OCI-LY7 (cell line): Measurements from ENCODE around the gene SLC9A9. TPM values are rescaled to one million over a fixed set of nuclear protein-coding genes. Genes with fewer than 3 reads are reported as not detected.

Experiments used
- BruUV-seq: library from RNA; stranded (reverse); fragments of 400-500 nt; replicated peaks from 2 replicates; lab custom pipeline; 2021; lab: Mats Ljungman, UMichigan
- CTCF ChIA-PET: fragments of 300-600 bp; sonication (Branson Sonifier 250); formaldehyde crosslinking; loops from one replicate; lab custom pipeline; 2022; ENCODE audit warnings: antibody characterized with exemption; ENCODE audit not compliant: unreplicated experiment; lab: Charles Lee
- POLR2A ChIA-PET: fragments of 300-600 bp; sonication (Branson Sonifier 250); formaldehyde crosslinking; loops from one replicate; lab custom pipeline; 2022; ENCODE audit warnings: antibody characterized with exemption; lab: Charles Lee
- DNase-seq: peaks from one replicate; pipeline ENCODE4 v3.0.0-alpha.2; 2015; ENCODE audit warnings: low spot score
- H2AFZ ChIP-seq: fragments of 200-600 bp; sonication (generic), shearing (Covaris generic); 2 replicates; pipeline ENCODE4 v1.6.1; 2014; ENCODE audit warnings: mild to moderate bottlenecking, antibody characterized with exemption, low read length, moderate library complexity
- H3K27ac ChIP-seq: fragments of 200-600 bp; sonication (generic); 2 replicates; pipeline ENCODE4 v1.5.1; 2014; ENCODE audit warnings: mixed run types, low read depth, mild to moderate bottlenecking, moderate library complexity, low read length, inconsistent platforms; ENCODE audit not compliant: poor library complexity, severe bottlenecking
- H3K36me3 ChIP-seq: fragments of 200-600 bp; sonication (generic); 2 replicates; pipeline ENCODE4 v1.6.1; 2014; ENCODE audit warnings: mild to moderate bottlenecking, antibody characterized with exemption, low read length, moderate library complexity, mixed read lengths; ENCODE audit not compliant: insufficient read depth
- H3K4me1 ChIP-seq: fragments of 200-600 bp; sonication (generic); 2 replicates; pipeline ENCODE4 v1.5.1; 2014; ENCODE audit warnings: mild to moderate bottlenecking, low read length; ENCODE audit not compliant: insufficient read depth, poor library complexity, severe bottlenecking
- H3K4me2 ChIP-seq: fragments of 200-600 bp; sonication (generic); 2 replicates; pipeline ENCODE4 v1.6.1; 2014; ENCODE audit warnings: mild to moderate bottlenecking, low read length
- H3K4me3 ChIP-seq: fragments of 200-600 bp; sonication (generic); 2 replicates; pipeline ENCODE4 v1.5.1; 2014; ENCODE audit warnings: mild to moderate bottlenecking, low read depth, low read length; ENCODE audit not compliant: poor library complexity, severe bottlenecking
- H3K79me2 ChIP-seq: fragments of 200-600 bp; sonication (generic); 2 replicates; pipeline ENCODE4 v1.6.1; 2016; ENCODE audit warnings: low read depth, mild to moderate bottlenecking, low read length, moderate library complexity, mixed read lengths; ENCODE audit not compliant: insufficient read depth
- H3K9me2 ChIP-seq: fragments of 200-600 bp; sonication (generic); 2 replicates; pipeline ENCODE4 v1.6.1; 2016; ENCODE audit warnings: mild to moderate bottlenecking, low read length, mixed read lengths; ENCODE audit not compliant: insufficient read depth
- H3K9me3 ChIP-seq: fragments of 200-600 bp; sonication (generic); 2 replicates; pipeline ENCODE4 v1.6.1; 2014; ENCODE audit warnings: mild to moderate bottlenecking, mixed run types, low read length, mixed read lengths
- H4K20me1 ChIP-seq: fragments of 200-600 bp; sonication (generic); 2 replicates; pipeline ENCODE4 v1.6.1; 2014; ENCODE audit warnings: mild to moderate bottlenecking, antibody characterized with exemption, low read length, moderate library complexity, mixed read lengths; ENCODE audit not compliant: insufficient read depth
- EZH2phosphoT487 ChIP-seq: fragments of 200-600 bp; sonication (generic); IDR thresholded peaks from 2 replicates; pipeline ENCODE4 v1.6.1; 2018; ENCODE audit warnings: low read depth, borderline replicate concordance, mild to moderate bottlenecking, mixed run types, antibody characterized with exemption, low read length, moderate library complexity, mixed read lengths
- intact Hi-C: fragments of 100-400 bp; cut with micrococcal nuclease; formaldehyde crosslinking; loops from one replicate; pipeline ENCODE4 v1.10.0; 2022; ENCODE audit not compliant: unreplicated experiment
- total RNA-seq, 2 experiments: library from RNA; depleted of rRNA in 1 of 2; stranded (reverse); fragments of >200 nt in 1 of 2; shearing (Covaris generic) in 1 of 2; gene quantifications; 2 replicates each; pipeline ENCODE4 v1.2.3, GENCODE V29; 2014 to 2022
- TF ChIP-seq, protein P1 (sequence below): fragments of 200-600 bp; sonication (generic); conservative IDR thresholded peaks from 2 replicates; pipeline ENCODE4 v1.5.1; 2014; ENCODE audit warnings: mild to moderate bottlenecking, antibody characterized with exemption, low read length, moderate library complexity, mixed read lengths

SLC9A9 gene
- total RNA-seq, 2 experiments from 2014 or later: 9.3 to 14.8 TPM

DNA sequence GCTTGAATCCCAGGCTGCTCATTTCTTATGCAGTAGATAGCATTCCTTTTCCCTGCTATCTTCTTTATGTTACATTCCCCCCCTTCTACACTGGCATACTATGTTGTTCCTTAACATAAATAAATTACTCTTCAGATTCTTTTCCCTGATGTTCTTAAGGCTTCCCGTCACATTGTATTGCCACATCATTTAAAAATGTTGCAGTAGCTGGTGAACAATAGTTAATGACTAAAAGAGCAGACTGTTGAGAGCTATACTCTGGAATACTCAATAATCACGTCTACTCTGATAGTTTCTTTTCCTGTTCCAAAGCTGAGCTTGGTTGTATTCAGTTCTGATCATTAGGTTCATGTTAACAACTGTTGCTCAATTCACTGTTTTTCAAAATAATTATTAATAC is 508.8 kb downstream of the SLC9A9 start:
- Histone ChIP-seq H3K4me3 (no peak overlapping the region), H3K4me2 (no peak overlapping the region), H3K27ac (no peak overlapping the region), H3K4me1 (no peaks in the 10 kb centered on the region), H2AFZ (no peak overlapping the region), H3K9me3 (no peaks in the 10 kb centered on the region), H3K79me2 (no peaks in the 10 kb centered on the region), H3K36me3 (no peaks in the 10 kb centered on the region), H4K20me1 (no peaks in the 10 kb centered on the region), H3K9me2 (no peaks in the 10 kb centered on the region)
- TF ChIP-seq EZH2phosphoT487: no peak
- TF ChIP-seq, protein P1, sequence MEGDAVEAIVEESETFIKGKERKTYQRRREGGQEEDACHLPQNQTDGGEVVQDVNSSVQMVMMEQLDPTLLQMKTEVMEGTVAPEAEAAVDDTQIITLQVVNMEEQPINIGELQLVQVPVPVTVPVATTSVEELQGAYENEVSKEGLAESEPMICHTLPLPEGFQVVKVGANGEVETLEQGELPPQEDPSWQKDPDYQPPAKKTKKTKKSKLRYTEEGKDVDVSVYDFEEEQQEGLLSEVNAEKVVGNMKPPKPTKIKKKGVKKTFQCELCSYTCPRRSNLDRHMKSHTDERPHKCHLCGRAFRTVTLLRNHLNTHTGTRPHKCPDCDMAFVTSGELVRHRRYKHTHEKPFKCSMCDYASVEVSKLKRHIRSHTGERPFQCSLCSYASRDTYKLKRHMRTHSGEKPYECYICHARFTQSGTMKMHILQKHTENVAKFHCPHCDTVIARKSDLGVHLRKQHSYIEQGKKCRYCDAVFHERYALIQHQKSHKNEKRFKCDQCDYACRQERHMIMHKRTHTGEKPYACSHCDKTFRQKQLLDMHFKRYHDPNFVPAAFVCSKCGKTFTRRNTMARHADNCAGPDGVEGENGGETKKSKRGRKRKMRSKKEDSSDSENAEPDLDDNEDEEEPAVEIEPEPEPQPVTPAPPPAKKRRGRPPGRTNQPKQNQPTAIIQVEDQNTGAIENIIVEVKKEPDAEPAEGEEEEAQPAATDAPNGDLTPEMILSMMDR: no peak
- ChIA-PET CTCF (no interaction called here), POLR2A (interaction anchor here (0.6 kb wide), 1 partner anchor 264 kb away, joined by 3 read pairs; no protein-coding TSS in a partner anchor)
- no TSS peak for BruUV-seq
- DNase-seq: no peak
- intact Hi-C loops: no loop called here

DNA sequence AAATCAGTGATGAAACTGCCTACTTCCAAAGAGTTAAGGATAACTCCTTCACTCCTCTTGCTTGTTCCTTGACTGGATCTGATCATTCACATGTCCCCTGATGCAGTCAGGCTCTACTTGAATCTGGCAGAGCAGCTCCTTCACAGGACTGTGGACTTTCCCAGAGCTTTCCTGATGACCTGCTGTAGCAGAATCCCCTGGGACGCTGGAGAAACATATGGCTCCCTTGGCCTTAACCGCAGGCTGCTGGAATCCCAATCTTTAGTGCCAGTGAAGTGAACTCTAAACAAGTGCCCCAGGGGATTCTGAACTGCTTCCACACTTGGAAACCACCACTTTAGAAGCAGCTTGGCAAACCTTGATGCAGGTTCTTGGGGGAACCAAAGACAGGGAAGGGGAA is 510.9 kb downstream of the SLC9A9 start:
- H4K20me1 ChIP-seq: no peaks in the 10 kb centered on the region
- no peaks in the 10 kb centered on the region for H3K4me1 ChIP-seq
- H3K36me3 ChIP-seq: no peaks in the 10 kb centered on the region
- BruUV-seq: no TSS peak
- no peak for TF ChIP-seq EZH2phosphoT487
- TF ChIP-seq, protein P1: no peak
- CTCF ChIA-PET: no interaction called here
- no peak overlapping the region for H3K4me3 ChIP-seq
- POLR2A ChIA-PET: interaction anchor here (0.7 to 1.4 kb wide), 3 partner anchors 9 to 132 kb away, joined by 3 to 5 read pairs (median 4); no protein-coding TSS in a partner anchor
- DNase-seq: no peak
- H3K4me2 ChIP-seq: no peak overlapping the region
- no peak overlapping the region for H3K27ac ChIP-seq
- intact Hi-C loops: no loop called here
- no peaks in the 10 kb centered on the region for H3K9me2 ChIP-seq
- no peak overlapping the region for H2AFZ ChIP-seq
- no peaks in the 10 kb centered on the region for H3K9me3 ChIP-seq
- H3K79me2 ChIP-seq: no peaks in the 10 kb centered on the region

DNA sequence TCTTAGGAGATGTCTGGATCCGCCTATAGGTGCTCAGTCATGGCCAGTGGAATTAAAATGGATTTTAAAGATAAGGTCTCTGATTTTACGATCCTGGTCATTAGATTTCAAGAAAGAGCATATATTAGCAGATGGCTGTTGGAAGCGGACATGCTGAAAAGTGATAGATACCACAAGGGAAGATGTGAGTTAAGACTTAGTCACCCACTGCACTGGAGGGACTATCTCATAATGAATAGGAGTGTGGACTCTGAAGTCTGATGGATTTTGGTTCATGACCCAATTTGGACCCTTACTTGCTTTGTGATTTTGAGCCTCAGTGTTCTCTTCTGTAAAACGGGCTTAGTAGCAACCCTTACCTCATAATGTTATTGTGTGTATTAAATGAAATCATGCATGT is 514.0 kb downstream of the SLC9A9 start:
- no peaks in the 10 kb centered on the region for H3K9me3 ChIP-seq
- H3K9me2 ChIP-seq: no peaks in the 10 kb centered on the region
- no peak overlapping the region for H2AFZ ChIP-seq
- H3K4me1 ChIP-seq: no peaks in the 10 kb centered on the region
- no peaks in the 10 kb centered on the region for H3K36me3 ChIP-seq
- intact Hi-C loops: no loop called here
- no peak overlapping the region for H3K4me2 ChIP-seq
- no peak for DNase-seq
- no peak overlapping the region for H3K27ac ChIP-seq
- no peak overlapping the region for H3K4me3 ChIP-seq
- H3K79me2 ChIP-seq: no peaks in the 10 kb centered on the region
- ChIA-PET POLR2A (no interaction called here), CTCF (no interaction called here)
- TF ChIP-seq EZH2phosphoT487: no peak
- TF ChIP-seq, protein P1: no peak
- H4K20me1 ChIP-seq: no peaks in the 10 kb centered on the region
- BruUV-seq: no TSS peak
